OCI-LY7 (cell line): ENCODE measurements around the gene GPD2.

Source experiments
- EZH2phosphoT487 ChIP-seq: fragments of 200-600 bp; sonication (generic); IDR thresholded peaks from 2 replicates; pipeline ENCODE4 v1.6.1; 2018; ENCODE audit warnings: low read depth, borderline replicate concordance, mild to moderate bottlenecking, mixed run types, antibody characterized with exemption, low read length, moderate library complexity, mixed read lengths
- TF ChIP-seq, protein P1 (sequence below): fragments of 200-600 bp; sonication (generic); conservative IDR thresholded peaks from 2 replicates; pipeline ENCODE4 v1.5.1; 2014; ENCODE audit warnings: mild to moderate bottlenecking, antibody characterized with exemption, low read length, moderate library complexity, mixed read lengths

DNA sequence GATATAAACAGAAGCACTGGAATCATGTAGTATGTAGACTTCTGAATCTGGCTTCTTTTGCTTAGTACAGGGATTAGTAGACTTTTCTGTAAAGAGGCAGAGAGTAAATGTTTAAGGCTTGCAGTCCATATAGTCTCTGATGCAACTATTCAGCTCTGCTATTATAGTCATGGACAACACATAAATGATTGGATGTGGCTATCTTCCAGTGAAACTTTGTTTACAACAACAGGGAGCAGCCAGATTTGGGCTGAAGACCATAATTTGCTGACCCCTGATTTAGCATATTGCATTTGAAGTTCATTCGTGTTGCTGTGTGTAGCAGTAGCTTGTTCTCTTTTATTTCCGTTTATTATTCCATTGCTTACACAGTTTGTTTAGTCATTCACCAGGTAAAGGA lies 55.0 kb downstream of the GPD2 start:
- TF ChIP-seq EZH2phosphoT487: no peak
- TF ChIP-seq, protein P1, sequence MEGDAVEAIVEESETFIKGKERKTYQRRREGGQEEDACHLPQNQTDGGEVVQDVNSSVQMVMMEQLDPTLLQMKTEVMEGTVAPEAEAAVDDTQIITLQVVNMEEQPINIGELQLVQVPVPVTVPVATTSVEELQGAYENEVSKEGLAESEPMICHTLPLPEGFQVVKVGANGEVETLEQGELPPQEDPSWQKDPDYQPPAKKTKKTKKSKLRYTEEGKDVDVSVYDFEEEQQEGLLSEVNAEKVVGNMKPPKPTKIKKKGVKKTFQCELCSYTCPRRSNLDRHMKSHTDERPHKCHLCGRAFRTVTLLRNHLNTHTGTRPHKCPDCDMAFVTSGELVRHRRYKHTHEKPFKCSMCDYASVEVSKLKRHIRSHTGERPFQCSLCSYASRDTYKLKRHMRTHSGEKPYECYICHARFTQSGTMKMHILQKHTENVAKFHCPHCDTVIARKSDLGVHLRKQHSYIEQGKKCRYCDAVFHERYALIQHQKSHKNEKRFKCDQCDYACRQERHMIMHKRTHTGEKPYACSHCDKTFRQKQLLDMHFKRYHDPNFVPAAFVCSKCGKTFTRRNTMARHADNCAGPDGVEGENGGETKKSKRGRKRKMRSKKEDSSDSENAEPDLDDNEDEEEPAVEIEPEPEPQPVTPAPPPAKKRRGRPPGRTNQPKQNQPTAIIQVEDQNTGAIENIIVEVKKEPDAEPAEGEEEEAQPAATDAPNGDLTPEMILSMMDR: no peak
